Heart right ventricle (tissue), 16 donors: ENCODE measurements around the gene NUF2. TPM values are rescaled to one million over a fixed set of nuclear protein-coding genes. Genes with fewer than 3 reads are reported as not detected.

Experiments used
- ATAC-seq, 8 donors: fragments of 200-7000 bp; cut with Tn5 transposase; one replicate each; pipeline ENCODE4 v1.9.1; 2020; ENCODE audit warnings: mild to moderate bottlenecking in 8 of 8, moderate library complexity in 8 of 8, moderate number of reproducible peaks in 1 of 8
- DNase-seq, 2 donors: peaks; one replicate each; pipeline ENCODE4 v3.0.0-alpha.2; 2020
- H3K27ac ChIP-seq, 10 donors: fragments of 200-600 bp; sonication (generic) in 2 of 10; one replicate each; pipeline versions ENCODE4 v1.5.0 to v1.8.0; 2020 to 2022; ENCODE audit warnings: mild to moderate bottlenecking in 3 of 10
- H3K27me3 ChIP-seq, 7 donors: fragments of 200-600 bp; one replicate each; pipeline ENCODE4 v1.8.0; 2021 to 2022; ENCODE audit warnings: mild to moderate bottlenecking in 2 of 7
- H3K36me3 ChIP-seq, 9 donors: fragments of 200-600 bp; sonication (generic) in 1 of 9; one replicate each; pipeline versions ENCODE4 v1.5.0 to v1.8.0; 2020 to 2022; ENCODE audit warnings: mild to moderate bottlenecking in 2 of 9
- H3K4me1 ChIP-seq, 9 donors: fragments of 200-600 bp; sonication (generic) in 1 of 9; one replicate each; pipeline versions ENCODE4 v1.5.0 to v1.8.0; 2020 to 2022; ENCODE audit warnings: mild to moderate bottlenecking in 4 of 9
- H3K4me3 ChIP-seq, 10 donors: fragments of 200-600 bp; sonication (generic) in 2 of 10; one replicate each; pipeline versions ENCODE4 v1.5.0 to v1.8.0; 2020 to 2022; ENCODE audit warnings: mild to moderate bottlenecking in 7 of 10, moderate library complexity in 2 of 10
- H3K9me3 ChIP-seq, 11 donors: fragments of 200-600 bp in 10 of 11; sonication (generic) in 2 of 11; one replicate each; pipeline versions ENCODE4 v1.5.0 to v1.8.0; 2013 to 2022; ENCODE audit warnings: mild to moderate bottlenecking in 2 of 11, control low read depth in 1 of 11, moderate library complexity in 1 of 11
- WGBS, 2 donors: extraction: QIAGEN DNeasy Blood & Tissue Kit; methylation state at CpG; one replicate each; pipeline ENCODE4 v1.1.7; 2013; ENCODE audit warnings: inconsistent platforms in 1 of 2; 5-methylcytosine and 5-hydroxymethylcytosine counted together
- intact Hi-C, 10 donors: fragments of 100-400 bp; cut with DNase I; formaldehyde crosslinking; loops; one replicate each; pipeline versions ENCODE4 v1.11.1 to v1.14.2; 2022
- polyA plus RNA-seq, 2 donors: library from polyadenylated mRNA; stranded (reverse); fragments of 200-250 nt; gene quantifications; one replicate each; pipeline ENCODE4 v1.2.3, GENCODE V29; 2013
- total RNA-seq, 10 donors: library from RNA; stranded (reverse); fragmentation: NEBNext Ultra II Directional in 3 of 10; extraction: Animal tissue kit (Norgen Biotek cat#: 25700) in 3 of 10; gene quantifications; one replicate each; pipeline versions ENCODE4 v1.2.1 to v1.2.4, GENCODE V29; 2021 to 2023
- TF ChIP-seq, protein P1 (sequence below), 9 donors: fragments of 200-600 bp; sonication (generic) in 2 of 9; IDR thresholded peaks; one replicate each; pipeline versions ENCODE4 v1.5.0 to v1.8.0; 2021 to 2022; ENCODE audit warnings: antibody characterized with exemption in 9 of 9, mild to moderate bottlenecking in 5 of 9, moderate library complexity in 1 of 9
- donor health status: Arrhythmogenic right ventricular cardiomyopathy.
- donor health status: ischemic (EF 13 %, LVEDD 7.1; RV severe dilation, severe dysfunction).
- donor health status: healthy with polysubstance abuse.
- donor health status: DM: no; HTN: yes; CAD: no.
- donor health status: DM: no; HTN: no; CAD: no.
- donor health status: ischemic (EF 25% LVEDD 6.9; RV normal size, moderate dysfunction).
- donor health status: ischemic (EF 25% LVEDD 5.7; RV mildly dilated, moderate dysfunction).
- donor health status: healthy.
- donor health status: DM: yes; HTN: yes; CAD: no.
- donor health status: Ischemic cardiomyopathy.
- donor health status: ischemic (EF 35%, LVEDD 5.7; RV mildly dilated, moderate dysfunction).
- donor health status: nonischemic (EF 11% LVEDD 7.7; RV severe dilation, severe dysfunction).
- donor health status: DM: yes; HTN: yes; CAD: no.
- donor health status: PGD.
- donor health status: ischemic (EF 29% LVEDD 5.4; RV normal size, mild dysfunction).
- donor health status: nonischemic (EF 23%, LVEDD 6.1; RV moderate dilation, normal function).

The NUF2 gene
- total and polyA plus RNA-seq, 12 donors = 0.15 to 2.5 (median 0.37) TPM; not detected in 5

DNA sequence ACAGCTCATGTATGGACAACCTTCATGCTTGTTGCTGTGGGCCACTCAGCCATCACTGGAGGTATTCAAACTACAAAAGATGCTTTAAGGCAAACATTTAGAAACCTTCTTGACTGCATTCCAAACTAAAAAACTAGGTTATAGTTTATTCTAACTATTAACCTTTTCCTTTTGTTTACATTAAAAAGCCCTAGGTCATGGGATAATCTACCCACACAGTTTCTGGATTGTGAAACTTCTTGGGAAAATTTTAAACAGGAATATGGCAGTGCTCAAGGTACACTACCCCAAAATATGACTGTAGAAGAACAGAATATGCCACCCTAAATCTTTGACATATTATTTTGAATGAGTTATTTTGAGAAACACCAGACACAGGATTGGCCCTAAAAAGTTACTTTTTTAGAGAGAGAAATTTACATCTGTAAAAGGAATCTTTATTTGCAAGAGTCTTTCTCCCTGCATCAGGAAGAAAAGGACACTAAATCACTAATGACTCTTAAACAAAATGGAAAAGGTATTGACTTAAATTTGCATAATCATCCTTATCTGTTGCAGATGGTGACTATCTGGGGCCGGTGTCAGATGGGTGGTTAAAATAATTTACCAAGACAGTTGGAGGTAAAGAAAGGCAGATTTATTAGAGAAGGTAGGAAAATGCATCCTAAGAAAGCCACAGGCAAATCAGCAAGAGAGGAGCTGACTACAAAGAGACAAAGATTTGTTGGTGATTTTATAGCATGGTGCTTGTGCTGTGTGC, 25.1 kb upstream of the NUF2 start:
- TF ChIP-seq, protein P1, sequence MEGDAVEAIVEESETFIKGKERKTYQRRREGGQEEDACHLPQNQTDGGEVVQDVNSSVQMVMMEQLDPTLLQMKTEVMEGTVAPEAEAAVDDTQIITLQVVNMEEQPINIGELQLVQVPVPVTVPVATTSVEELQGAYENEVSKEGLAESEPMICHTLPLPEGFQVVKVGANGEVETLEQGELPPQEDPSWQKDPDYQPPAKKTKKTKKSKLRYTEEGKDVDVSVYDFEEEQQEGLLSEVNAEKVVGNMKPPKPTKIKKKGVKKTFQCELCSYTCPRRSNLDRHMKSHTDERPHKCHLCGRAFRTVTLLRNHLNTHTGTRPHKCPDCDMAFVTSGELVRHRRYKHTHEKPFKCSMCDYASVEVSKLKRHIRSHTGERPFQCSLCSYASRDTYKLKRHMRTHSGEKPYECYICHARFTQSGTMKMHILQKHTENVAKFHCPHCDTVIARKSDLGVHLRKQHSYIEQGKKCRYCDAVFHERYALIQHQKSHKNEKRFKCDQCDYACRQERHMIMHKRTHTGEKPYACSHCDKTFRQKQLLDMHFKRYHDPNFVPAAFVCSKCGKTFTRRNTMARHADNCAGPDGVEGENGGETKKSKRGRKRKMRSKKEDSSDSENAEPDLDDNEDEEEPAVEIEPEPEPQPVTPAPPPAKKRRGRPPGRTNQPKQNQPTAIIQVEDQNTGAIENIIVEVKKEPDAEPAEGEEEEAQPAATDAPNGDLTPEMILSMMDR (IDR thresholded peaks at IDR 0.05) = no peak
- no peaks in the 10 kb centered on the region for H3K27me3 ChIP-seq
- peaks cover 0 to 12% (median 0%) of the 10 kb centered on the region in 9 donors for H3K4me1 ChIP-seq
- H3K9me3 ChIP-seq = peaks cover 0 to 4% (median 0%) of the 10 kb centered on the region in 11 donors
- peaks cover 0 to 11% (median 0%) of the 10 kb centered on the region in 9 donors for H3K36me3 ChIP-seq
- no peak overlapping the region for H3K4me3 ChIP-seq
- ATAC-seq (no peak), DNase-seq (no peak)
- no peak overlapping the region for H3K27ac ChIP-seq
- 85 to 89% methylated on average over 1 of the region's 1 CpG for WGBS, 2 donors
- intact Hi-C loops = no loop called here

DNA sequence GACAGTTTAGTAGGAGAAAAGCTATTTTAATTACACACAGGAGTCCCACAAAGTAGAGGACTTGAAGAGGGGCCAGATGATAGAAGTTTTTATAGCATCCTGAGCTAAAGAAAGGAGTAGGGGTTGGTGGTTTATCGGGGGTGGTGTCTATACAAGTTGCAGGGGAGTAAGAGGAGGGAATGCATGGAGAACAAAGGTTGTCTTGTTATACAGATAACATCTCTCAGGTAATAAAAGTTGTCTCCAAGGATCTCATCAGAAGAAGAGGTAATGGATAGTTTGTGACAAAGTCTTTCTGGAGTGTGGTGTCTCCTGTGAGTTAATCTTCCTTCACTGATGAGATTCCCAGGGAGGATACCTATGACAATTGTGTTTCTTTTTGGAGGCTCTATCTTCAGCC, 23.4 kb upstream of the NUF2 start:
- H3K27me3 ChIP-seq = no peaks in the 10 kb centered on the region
- peaks cover 0 to 12% (median 0%) of the 10 kb centered on the region in 9 donors for H3K4me1 ChIP-seq
- WGBS, 2 donors = 58 to 91% methylated on average over 1 of the region's 1 CpG
- no peak overlapping the region for H3K4me3 ChIP-seq
- peaks cover 0 to 11% (median 0%) of the 10 kb centered on the region in 9 donors for H3K36me3 ChIP-seq
- intact Hi-C loops = loop anchor here in 1 of 10 donors (2.0 kb wide), 1 partner anchor 24 kb away; no protein-coding TSS in a partner anchor
- no peak overlapping the region for H3K27ac ChIP-seq
- ATAC-seq = no peak
- DNase-seq = no peak
- TF ChIP-seq, protein P1 (IDR thresholded peaks at IDR 0.05) = no peak
- no peaks in the 10 kb centered on the region for H3K9me3 ChIP-seq

DNA sequence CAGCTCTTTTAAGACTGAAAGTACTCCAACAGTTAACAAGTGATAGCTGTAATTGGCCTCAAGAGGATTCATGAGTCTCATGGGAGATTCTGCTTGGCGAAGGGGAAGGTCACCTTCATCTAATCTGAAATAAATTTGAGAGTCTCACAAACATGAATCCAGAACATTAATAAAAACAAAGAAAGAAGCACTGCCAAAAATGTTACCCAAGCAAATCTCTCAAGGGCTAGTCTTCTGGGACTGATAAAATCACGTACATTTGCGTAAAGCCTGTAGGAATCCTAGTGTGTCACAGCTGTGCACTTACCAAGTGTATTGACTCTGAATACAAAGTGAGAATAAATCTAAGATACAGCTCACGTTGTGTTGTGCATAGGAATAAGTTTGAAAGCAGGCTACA, 21.2 kb upstream of the NUF2 start:
- ATAC-seq = peak in 5 of 8 donors; percentile 22 to 77 (median 38)
- Histone ChIP-seq H3K4me1 (peaks cover 0 to 12% (median 0%) of the 10 kb centered on the region in 9 donors), H3K27me3 (no peaks in the 10 kb centered on the region), H3K27ac (peak overlapping the region in 1 of 10 donors; percentile 16), H3K36me3 (peaks cover 0 to 30% (median 0%) of the 10 kb centered on the region in 9 donors), H3K4me3 (no peak overlapping the region), H3K9me3 (no peaks in the 10 kb centered on the region)
- 34 to 44% methylated on average over 4 of the region's 4 CpGs for WGBS, 2 donors
- intact Hi-C loops = loop anchor here in 5 of 10 donors (5.0 to 10.0 kb wide), 4 partner anchors 73 to 118 kb away; partner anchors contain the start of gene RGS5 (in 2 of the 5)
- DNase-seq = no peak
- TF ChIP-seq, protein P1 (IDR thresholded peaks at IDR 0.05) = no peak

DNA sequence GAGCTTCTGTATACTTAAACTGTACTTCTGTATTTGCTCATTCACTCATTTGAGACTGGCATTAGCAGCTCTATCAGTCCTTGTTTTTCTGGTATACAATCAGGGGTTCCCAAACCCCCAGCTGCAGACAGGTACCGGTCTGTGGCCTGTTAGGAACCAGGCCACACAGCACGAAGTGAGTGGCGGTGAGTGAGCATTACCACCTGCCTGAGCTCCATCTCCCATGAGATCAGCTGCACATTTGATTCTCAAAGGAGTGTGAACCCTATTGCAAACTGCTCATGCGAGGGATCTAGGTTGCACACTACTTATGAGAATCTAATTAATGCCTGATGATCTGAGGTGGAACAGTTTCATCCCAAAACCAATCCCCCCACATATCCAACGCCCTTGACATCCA, 18.2 kb upstream of the NUF2 start:
- intact Hi-C loops = loop anchor here in 5 of 10 donors (5.0 to 10.0 kb wide), 4 partner anchors 76 to 121 kb away; partner anchors contain the start of gene RGS5 (in 2 of the 5)
- 91 to 94% methylated on average over 5 of the region's 5 CpGs for WGBS, 2 donors

More for the DNA sequence above, 18.2 kb upstream of the NUF2 start:
- DNase-seq = no peak
- Histone ChIP-seq H3K4me1 (peaks cover 0 to 12% (median 0%) of the 10 kb centered on the region in 9 donors), H3K4me3 (no peak overlapping the region), H3K9me3 (no peaks in the 10 kb centered on the region), H3K27ac (no peak overlapping the region), H3K27me3 (no peaks in the 10 kb centered on the region), H3K36me3 (peaks cover 0 to 31% (median 0%) of the 10 kb centered on the region in 9 donors)
- TF ChIP-seq, protein P1 (IDR thresholded peaks at IDR 0.05) = no peak
- no peak for ATAC-seq
